C4-2B (cell line): ENCODE results near the gene TMEM80.

ENCODE experiments used
- ZFX ChIP-seq: fragments of 450-650 bp; IDR thresholded peaks from 2 replicates; pipeline ENCODE4 v1.6.1; 2017
- TF ChIP-seq, protein P1 (sequence below): fragments of 450-650 bp; conservative IDR thresholded peaks from 2 replicates; pipeline ENCODE4 v1.5.1; 2017; ENCODE audit warnings: mild to moderate bottlenecking

DNA sequence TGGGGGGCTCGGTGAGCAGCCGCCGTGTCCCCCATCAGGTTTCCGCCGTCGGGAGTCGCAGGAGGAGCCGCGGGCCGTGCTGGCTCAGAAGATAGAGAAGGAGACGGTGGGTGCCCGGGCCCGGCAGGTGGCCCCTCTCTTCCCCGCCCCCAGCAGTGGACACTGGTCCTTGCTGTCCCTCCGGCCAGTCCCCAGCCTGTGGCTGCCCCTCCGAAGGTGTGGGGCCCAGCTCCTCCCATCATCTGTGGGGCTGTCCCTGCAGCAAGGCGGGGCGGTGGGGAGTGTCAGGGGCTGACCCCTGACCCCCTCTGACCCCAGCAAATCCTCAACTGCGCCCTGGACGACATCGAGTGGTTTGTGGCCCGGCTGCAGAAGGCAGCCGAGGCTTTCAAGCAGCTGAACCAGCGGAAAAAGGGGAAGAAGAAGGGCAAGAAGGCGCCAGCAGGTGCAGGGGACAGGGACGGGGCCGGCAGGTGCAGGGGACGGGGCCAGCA, 25.7 kb downstream of the TMEM80 start:
- TF ChIP-seq, protein P1, sequence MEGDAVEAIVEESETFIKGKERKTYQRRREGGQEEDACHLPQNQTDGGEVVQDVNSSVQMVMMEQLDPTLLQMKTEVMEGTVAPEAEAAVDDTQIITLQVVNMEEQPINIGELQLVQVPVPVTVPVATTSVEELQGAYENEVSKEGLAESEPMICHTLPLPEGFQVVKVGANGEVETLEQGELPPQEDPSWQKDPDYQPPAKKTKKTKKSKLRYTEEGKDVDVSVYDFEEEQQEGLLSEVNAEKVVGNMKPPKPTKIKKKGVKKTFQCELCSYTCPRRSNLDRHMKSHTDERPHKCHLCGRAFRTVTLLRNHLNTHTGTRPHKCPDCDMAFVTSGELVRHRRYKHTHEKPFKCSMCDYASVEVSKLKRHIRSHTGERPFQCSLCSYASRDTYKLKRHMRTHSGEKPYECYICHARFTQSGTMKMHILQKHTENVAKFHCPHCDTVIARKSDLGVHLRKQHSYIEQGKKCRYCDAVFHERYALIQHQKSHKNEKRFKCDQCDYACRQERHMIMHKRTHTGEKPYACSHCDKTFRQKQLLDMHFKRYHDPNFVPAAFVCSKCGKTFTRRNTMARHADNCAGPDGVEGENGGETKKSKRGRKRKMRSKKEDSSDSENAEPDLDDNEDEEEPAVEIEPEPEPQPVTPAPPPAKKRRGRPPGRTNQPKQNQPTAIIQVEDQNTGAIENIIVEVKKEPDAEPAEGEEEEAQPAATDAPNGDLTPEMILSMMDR: no peak
- TF ChIP-seq ZFX: no peak
